Ovary (tissue), 3 donors: Measurements from ENCODE around the gene ITPK1.

Experiments used
- CTCF ChIP-seq, 3 donors: fragments of 450-650 bp in 2 of 3; fragments of 200-600 bp in 1 of 3; IDR thresholded peaks; one replicate each; pipeline versions ENCODE4 v1.5.1 to v1.8.0; 2016 to 2022; ENCODE audit warnings: antibody characterized with exemption in 3 of 3, mild to moderate bottlenecking in 1 of 3
- EP300 ChIP-seq: sonication (generic); formaldehyde crosslinking; IDR thresholded peaks from one replicate; pipeline ENCODE4 v1.6.1; 2017; ENCODE audit warnings: antibody characterized with exemption
- POLR2A ChIP-seq: fragments of 450-650 bp; IDR thresholded peaks from one replicate; pipeline ENCODE4 v1.6.1; 2017; ENCODE audit warnings: antibody characterized with exemption, mild to moderate bottlenecking, moderate library complexity
- donor health status: DM: no; HTN: no; CAD: no.

- no peak for TF ChIP-seq CTCF (IDR thresholded peaks at IDR 0.05)
- no peak for TF ChIP-seq POLR2A
- TF ChIP-seq EP300, result no peak
Observed at GRCh38 chr14:93126111-93126510, 10.4 kb upstream of the ITPK1 start.
